OCI-LY1 (cell line): Measurements from ENCODE around the gene CHD5.

Source experiments
- EZH2 ChIP-seq: fragments of 200-600 bp; sonication (generic), shearing (Covaris generic); IDR thresholded peaks from 2 replicates; pipeline ENCODE4 v1.8.0; 2017; ENCODE audit warnings: borderline replicate concordance, mixed run types, mild to moderate bottlenecking, antibody characterized with exemption, low read length, moderate library complexity, mixed read lengths
- TF ChIP-seq, protein P1 (sequence below): fragments of 200-600 bp; sonication (generic), shearing (Covaris generic); IDR thresholded peaks from 2 replicates; pipeline ENCODE4 v1.5.1; 2017; ENCODE audit warnings: mild to moderate bottlenecking, antibody characterized with exemption, low read length, moderate library complexity, mixed read lengths

- TF ChIP-seq, protein P1, sequence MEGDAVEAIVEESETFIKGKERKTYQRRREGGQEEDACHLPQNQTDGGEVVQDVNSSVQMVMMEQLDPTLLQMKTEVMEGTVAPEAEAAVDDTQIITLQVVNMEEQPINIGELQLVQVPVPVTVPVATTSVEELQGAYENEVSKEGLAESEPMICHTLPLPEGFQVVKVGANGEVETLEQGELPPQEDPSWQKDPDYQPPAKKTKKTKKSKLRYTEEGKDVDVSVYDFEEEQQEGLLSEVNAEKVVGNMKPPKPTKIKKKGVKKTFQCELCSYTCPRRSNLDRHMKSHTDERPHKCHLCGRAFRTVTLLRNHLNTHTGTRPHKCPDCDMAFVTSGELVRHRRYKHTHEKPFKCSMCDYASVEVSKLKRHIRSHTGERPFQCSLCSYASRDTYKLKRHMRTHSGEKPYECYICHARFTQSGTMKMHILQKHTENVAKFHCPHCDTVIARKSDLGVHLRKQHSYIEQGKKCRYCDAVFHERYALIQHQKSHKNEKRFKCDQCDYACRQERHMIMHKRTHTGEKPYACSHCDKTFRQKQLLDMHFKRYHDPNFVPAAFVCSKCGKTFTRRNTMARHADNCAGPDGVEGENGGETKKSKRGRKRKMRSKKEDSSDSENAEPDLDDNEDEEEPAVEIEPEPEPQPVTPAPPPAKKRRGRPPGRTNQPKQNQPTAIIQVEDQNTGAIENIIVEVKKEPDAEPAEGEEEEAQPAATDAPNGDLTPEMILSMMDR, result no peak
- no peak for TF ChIP-seq EZH2
Measured at GRCh38 chr1:6124341-6124740, 55.8 kb downstream of the CHD5 start.
